Panc1 (cell line): Measurements from ENCODE around the gene MYO3B. TPM values are rescaled to one million over a fixed set of nuclear protein-coding genes. Genes with fewer than 3 reads are reported as not detected.

ENCODE experiments used
- ATAC-seq: fragments of 200-7000 bp; cut with Tn5 transposase; 2 replicates; pipeline ENCODE4 v1.9.1; 2020; ENCODE audit warnings: mild to moderate bottlenecking, moderate library complexity
- BruUV-seq: library from RNA; stranded (reverse); fragments of 400-500 nt; replicated peaks from 2 replicates; lab custom pipeline; 2021; lab: Mats Ljungman, UMichigan
- CTCF ChIA-PET: fragments of 300-600 bp; sonication (Branson Sonifier 250); formaldehyde crosslinking; loops from one replicate; lab custom pipeline; 2022; ENCODE audit warnings: antibody characterized with exemption; lab: Charles Lee
- POLR2A ChIA-PET: fragments of 300-600 bp; sonication (Branson Sonifier 250); formaldehyde crosslinking; loops from one replicate; lab custom pipeline; 2022; ENCODE audit warnings: antibody characterized with exemption; lab: Charles Lee
- DNase-seq: peaks from one replicate; pipeline ENCODE4 v3.0.0-alpha.2; 2010; ENCODE audit warnings: low read depth, low spot score
- H3K27ac ChIP-seq: 2 replicates; pipeline ENCODE4 v1.5.1; 2011; ENCODE audit warnings: mild to moderate bottlenecking, low read length, inconsistent platforms
- H3K27me3 ChIP-seq: fragments of 200-500 bp; sonication (Bioruptor generic); 2 replicates; pipeline ENCODE4 v1.6.0; 2014; ENCODE audit warnings: low read length, inconsistent platforms; ENCODE audit not compliant: control insufficient read depth, insufficient read depth
- H3K36me3 ChIP-seq: fragments of 200-500 bp; sonication (Bioruptor generic); 2 replicates; pipeline ENCODE4 v1.5.1; 2014; ENCODE audit warnings: inconsistent platforms, mild to moderate bottlenecking, low read length, moderate library complexity; ENCODE audit not compliant: control insufficient read depth, insufficient read depth
- H3K4me1 ChIP-seq: 2 replicates; pipeline ENCODE4 v1.5.1; 2011; ENCODE audit warnings: inconsistent platforms, mild to moderate bottlenecking, low read length, moderate library complexity; ENCODE audit not compliant: control insufficient read depth, insufficient read depth
- H3K4me3 ChIP-seq, 2 experiments: 2 replicates each; pipeline ENCODE4 v1.5.1; 2011 to 2012; ENCODE audit warnings: low read depth in 2 of 2, low read length in 2 of 2, mild to moderate bottlenecking in 2 of 2, inconsistent platforms in 1 of 2, moderate library complexity in 1 of 2
- H3K9me3 ChIP-seq: fragments of 200-500 bp; sonication (Bioruptor generic); 2 replicates; pipeline ENCODE4 v1.5.1; 2014; ENCODE audit warnings: low read depth, mild to moderate bottlenecking, inconsistent platforms, low read length, moderate library complexity; ENCODE audit not compliant: control insufficient read depth, insufficient read depth
- CTCF ChIP-seq: fragments of 450-650 bp; IDR thresholded peaks from 2 replicates; pipeline ENCODE4 v1.5.1; 2017; ENCODE audit warnings: mild to moderate bottlenecking
- POLR2AphosphoS5 ChIP-seq: IDR thresholded peaks from 2 replicates; pipeline ENCODE4 v1.6.1; 2012; ENCODE audit warnings: mild to moderate bottlenecking, low read depth, low read length, moderate library complexity
- SIN3A ChIP-seq: IDR thresholded peaks from 2 replicates; pipeline ENCODE4 v1.6.1; 2012; ENCODE audit warnings: low read depth, mild to moderate bottlenecking, low read length, moderate library complexity, borderline replicate concordance; ENCODE audit not compliant: insufficient read depth
- TCF7L2 ChIP-seq: IDR thresholded peaks from 2 replicates; pipeline ENCODE4 v1.6.1; 2011; ENCODE audit warnings: mild to moderate bottlenecking, low read depth, low read length, inconsistent platforms
- in situ Hi-C: cut with HindIII; loops from 2 replicates; pipeline ENCODE4 v1.10.0; 2016; ENCODE audit warnings: low sequenced_read_pairs, low pct_unique_long_range_greater_than_20kb
- intact Hi-C: fragments of 100-400 bp; cut with micrococcal nuclease; formaldehyde crosslinking; loops from one replicate; pipeline ENCODE4 v1.10.0; 2022; ENCODE audit not compliant: unreplicated experiment
- total RNA-seq: library from RNA; stranded (reverse); gene quantifications from one replicate; pipeline ENCODE4 v1.2.1, GENCODE V29; 2021; ENCODE audit not compliant: unreplicated experiment
- TF ChIP-seq, protein P1 (sequence below), 2 experiments: IDR thresholded peaks; 2 replicates each; pipeline ENCODE4 v1.6.1; 2011 to 2012; ENCODE audit warnings: low read depth in 2 of 2, control low read depth in 1 of 2, low read length in 1 of 2, mild to moderate bottlenecking in 1 of 2, moderate library complexity in 1 of 2; ENCODE audit not compliant: insufficient read depth in 1 of 2

Gene MYO3B
- total RNA-seq, 1 experiment from 2014 or later, result 0.05 TPM

GRCh38 chr2:170571612-170572011, 393.7 kb downstream of the MYO3B start:
- DNase-seq (no peak), ATAC-seq (no peak)
- H3K9me3 ChIP-seq, result no peaks in the 10 kb centered on the region
- no peak overlapping the region for H3K27ac ChIP-seq
- no peaks in the 10 kb centered on the region for H3K36me3 ChIP-seq
- no peak for TF ChIP-seq POLR2AphosphoS5
- no peak for TF ChIP-seq SIN3A
- TF ChIP-seq, protein P1, sequence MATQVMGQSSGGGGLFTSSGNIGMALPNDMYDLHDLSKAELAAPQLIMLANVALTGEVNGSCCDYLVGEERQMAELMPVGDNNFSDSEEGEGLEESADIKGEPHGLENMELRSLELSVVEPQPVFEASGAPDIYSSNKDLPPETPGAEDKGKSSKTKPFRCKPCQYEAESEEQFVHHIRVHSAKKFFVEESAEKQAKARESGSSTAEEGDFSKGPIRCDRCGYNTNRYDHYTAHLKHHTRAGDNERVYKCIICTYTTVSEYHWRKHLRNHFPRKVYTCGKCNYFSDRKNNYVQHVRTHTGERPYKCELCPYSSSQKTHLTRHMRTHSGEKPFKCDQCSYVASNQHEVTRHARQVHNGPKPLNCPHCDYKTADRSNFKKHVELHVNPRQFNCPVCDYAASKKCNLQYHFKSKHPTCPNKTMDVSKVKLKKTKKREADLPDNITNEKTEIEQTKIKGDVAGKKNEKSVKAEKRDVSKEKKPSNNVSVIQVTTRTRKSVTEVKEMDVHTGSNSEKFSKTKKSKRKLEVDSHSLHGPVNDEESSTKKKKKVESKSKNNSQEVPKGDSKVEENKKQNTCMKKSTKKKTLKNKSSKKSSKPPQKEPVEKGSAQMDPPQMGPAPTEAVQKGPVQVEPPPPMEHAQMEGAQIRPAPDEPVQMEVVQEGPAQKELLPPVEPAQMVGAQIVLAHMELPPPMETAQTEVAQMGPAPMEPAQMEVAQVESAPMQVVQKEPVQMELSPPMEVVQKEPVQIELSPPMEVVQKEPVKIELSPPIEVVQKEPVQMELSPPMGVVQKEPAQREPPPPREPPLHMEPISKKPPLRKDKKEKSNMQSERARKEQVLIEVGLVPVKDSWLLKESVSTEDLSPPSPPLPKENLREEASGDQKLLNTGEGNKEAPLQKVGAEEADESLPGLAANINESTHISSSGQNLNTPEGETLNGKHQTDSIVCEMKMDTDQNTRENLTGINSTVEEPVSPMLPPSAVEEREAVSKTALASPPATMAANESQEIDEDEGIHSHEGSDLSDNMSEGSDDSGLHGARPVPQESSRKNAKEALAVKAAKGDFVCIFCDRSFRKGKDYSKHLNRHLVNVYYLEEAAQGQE (IDR thresholded peaks at IDR 0.05; ENCODE audit: insufficient read depth in 1 of 2, low read depth in 2 of 2, low read length in 1 of 2), result no peak
- no peak for TF ChIP-seq CTCF
- TF ChIP-seq TCF7L2, result no peak
- POLR2A ChIA-PET, result no interaction called here
- in situ Hi-C loops, result no loop called here
- BruUV-seq, result no TSS peak
- peaks cover 15% of the 10 kb centered on the region for H3K27me3 ChIP-seq
- intact Hi-C loops, result no loop called here
- CTCF ChIA-PET, result no interaction called here
- no peak overlapping the region for H3K4me3 ChIP-seq
- H3K4me1 ChIP-seq, result no peaks in the 10 kb centered on the region

DNA sequence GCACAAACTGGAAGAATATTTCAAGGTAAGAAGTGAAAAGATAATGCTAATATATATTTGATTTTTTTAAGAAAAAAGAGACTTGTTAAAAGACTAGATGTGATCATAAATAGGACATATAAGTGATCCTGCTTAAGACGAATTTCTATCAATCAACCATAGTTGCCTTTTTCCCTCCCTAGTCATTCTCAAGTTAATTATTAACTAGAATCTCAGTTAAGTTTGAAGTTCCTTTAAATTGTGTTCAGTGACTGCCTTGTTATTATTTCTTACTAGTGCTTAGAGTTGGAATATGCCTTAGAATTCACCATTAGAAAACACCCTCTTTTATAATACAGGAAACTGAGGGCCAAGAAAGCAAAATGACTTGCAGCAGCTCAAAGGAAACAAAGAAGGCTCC, 395.7 kb downstream of the MYO3B start:
- ChIA-PET CTCF (no interaction called here), POLR2A (no interaction called here)
- Histone ChIP-seq H3K36me3 (no peaks in the 10 kb centered on the region), H3K9me3 (no peaks in the 10 kb centered on the region), H3K4me1 (no peaks in the 10 kb centered on the region), H3K4me3 (no peak overlapping the region), H3K27ac (no peak overlapping the region), H3K27me3 (peaks cover 8% of the 10 kb centered on the region; the same call in 1 of the 2 replicates)
- intact Hi-C loops, result no loop called here
- TF ChIP-seq TCF7L2 (no peak), CTCF (no peak), SIN3A (no peak), POLR2AphosphoS5 (no peak)
- TF ChIP-seq, protein P1 (IDR thresholded peaks at IDR 0.05; ENCODE audit: insufficient read depth in 1 of 2, low read depth in 2 of 2, low read length in 1 of 2), result no peak
- no TSS peak for BruUV-seq
- ATAC-seq (no peak), DNase-seq (no peak)
- in situ Hi-C loops, result no loop called here
